Loucy (cell line): ENCODE results near the gene SH2D4B.

Source experiments
- H2AFZ ChIP-seq: fragments of 200-600 bp; sonication (generic); 2 replicates; pipeline ENCODE4 v1.6.0; 2016; ENCODE audit warnings: antibody characterized with exemption, mild to moderate bottlenecking, low read length, moderate library complexity
- H3F3A ChIP-seq: fragments of 200-600 bp; 2 replicates; pipeline ENCODE4 v1.6.0; 2016; ENCODE audit warnings: antibody characterized with exemption, low read depth, mild to moderate bottlenecking
- H3K27me3 ChIP-seq: fragments of 200-600 bp; sonication (generic); 2 replicates; pipeline ENCODE4 v1.6.1; 2014; ENCODE audit warnings: low read length, mild to moderate bottlenecking; ENCODE audit not compliant: insufficient read depth, poor library complexity, severe bottlenecking
- H3K36me3 ChIP-seq: fragments of 200-600 bp; sonication (generic); 2 replicates; pipeline ENCODE4 v1.6.1; 2016; ENCODE audit warnings: low read length; ENCODE audit not compliant: insufficient read depth
- H3K4me1 ChIP-seq: fragments of 200-600 bp; sonication (generic); 2 replicates; pipeline ENCODE4 v1.5.1; 2014; ENCODE audit warnings: low read length, mild to moderate bottlenecking; ENCODE audit not compliant: insufficient read depth, poor library complexity, severe bottlenecking
- H3K4me2 ChIP-seq: fragments of 200-600 bp; sonication (generic); 2 replicates; pipeline ENCODE4 v1.6.0; 2014; ENCODE audit warnings: antibody characterized with exemption, low read length, low read depth, mild to moderate bottlenecking; ENCODE audit not compliant: poor library complexity, severe bottlenecking
- H3K4me3 ChIP-seq: fragments of 200-600 bp; sonication (generic); 2 replicates; pipeline ENCODE4 v1.5.1; 2014; ENCODE audit warnings: low read length, mild to moderate bottlenecking, mixed read lengths; ENCODE audit not compliant: poor library complexity, severe bottlenecking
- H3K79me2 ChIP-seq: fragments of 200-600 bp; sonication (generic); 2 replicates; pipeline ENCODE4 v1.6.1; 2014; ENCODE audit warnings: low read length; ENCODE audit not compliant: insufficient read depth
- H3K9ac ChIP-seq: fragments of 200-600 bp; sonication (generic); 2 replicates; pipeline ENCODE4 v1.6.0; 2014; ENCODE audit warnings: mild to moderate bottlenecking, low read depth, low read length, moderate library complexity; ENCODE audit not compliant: poor library complexity, severe bottlenecking
- H3K9me2 ChIP-seq: fragments of 200-600 bp; sonication (generic); replicated peaks from 2 replicates; pipeline ENCODE4 v1.6.1; 2016; ENCODE audit warnings: low read depth, low read length, mixed read lengths
- H3K9me3 ChIP-seq: fragments of 200-600 bp; sonication (generic); 2 replicates; pipeline ENCODE4 v1.6.1; 2014; ENCODE audit warnings: mild to moderate bottlenecking, antibody characterized with exemption, low read length, low read depth; ENCODE audit not compliant: insufficient read depth
- H4K20me1 ChIP-seq: fragments of 200-600 bp; sonication (generic); 2 replicates; pipeline ENCODE4 v1.6.0; 2014; ENCODE audit warnings: antibody characterized with exemption, low read length, mild to moderate bottlenecking; ENCODE audit not compliant: insufficient read depth, poor library complexity, severe bottlenecking
- CTCF ChIP-seq: fragments of 200-600 bp; sonication (generic); conservative IDR thresholded peaks from 2 replicates; pipeline ENCODE4 v1.5.1; 2014; ENCODE audit warnings: mild to moderate bottlenecking, antibody characterized with exemption, low read length
- EZH2phosphoT487 ChIP-seq: fragments of 200-600 bp; IDR thresholded peaks from 2 replicates; pipeline ENCODE4 v1.6.1; 2018; ENCODE audit warnings: antibody characterized with exemption, mild to moderate bottlenecking, moderate library complexity, borderline replicate concordance

Gene SH2D4B

GRCh38 chr10:80660266-80660665 lies 122.6 kb downstream of the SH2D4B start:
- no peaks in the 10 kb centered on the region for H3F3A ChIP-seq
- H3K4me2 ChIP-seq, result no peak overlapping the region
- peaks cover 4% of the 10 kb centered on the region for H3K4me1 ChIP-seq
- no peaks in the 10 kb centered on the region for H3K27me3 ChIP-seq
- no peaks in the 10 kb centered on the region for H3K79me2 ChIP-seq
- no peak for TF ChIP-seq CTCF
- TF ChIP-seq EZH2phosphoT487, result no peak
- no peak overlapping the region for H3K9ac ChIP-seq
- H3K9me2 ChIP-seq, result no peaks in the 10 kb centered on the region
- no peaks in the 10 kb centered on the region for H4K20me1 ChIP-seq
- peaks cover 10% of the 10 kb centered on the region; the same call in 1 of the 2 replicates for H3K9me3 ChIP-seq
- no peak overlapping the region for H3K4me3 ChIP-seq
- H3K36me3 ChIP-seq, result no peaks in the 10 kb centered on the region
- H2AFZ ChIP-seq, result no peak overlapping the region

GRCh38 chr10:80660736-80661135 lies 123.0 kb downstream of the SH2D4B start:
- no peaks in the 10 kb centered on the region for H3K36me3 ChIP-seq
- peaks cover 10% of the 10 kb centered on the region; the same call in 1 of the 2 replicates for H3K9me3 ChIP-seq

GRCh38 chr10:80661526-80661925 lies 123.8 kb downstream of the SH2D4B start:
- H3K9me2 ChIP-seq, result no peaks in the 10 kb centered on the region
- no peaks in the 10 kb centered on the region for H3K27me3 ChIP-seq
- TF ChIP-seq CTCF (no peak), EZH2phosphoT487 (no peak)
- no peak overlapping the region for H2AFZ ChIP-seq
- no peak overlapping the region for H3K4me2 ChIP-seq
- peaks cover 4% of the 10 kb centered on the region for H3K4me1 ChIP-seq
- peaks cover 2% of the 10 kb centered on the region; the same call in 1 of the 2 replicates for H3K9me3 ChIP-seq
- H4K20me1 ChIP-seq, result no peaks in the 10 kb centered on the region
- no peaks in the 10 kb centered on the region for H3F3A ChIP-seq
- H3K9ac ChIP-seq, result no peak overlapping the region
- no peak overlapping the region for H3K4me3 ChIP-seq
- H3K36me3 ChIP-seq, result no peaks in the 10 kb centered on the region
- H3K79me2 ChIP-seq, result no peaks in the 10 kb centered on the region

More at GRCh38 chr10:80660736-80661135, 123.0 kb downstream of the SH2D4B start:
- no peak overlapping the region for H3K9ac ChIP-seq
- H3K79me2 ChIP-seq, result no peaks in the 10 kb centered on the region
- no peaks in the 10 kb centered on the region for H4K20me1 ChIP-seq
- no peaks in the 10 kb centered on the region for H3F3A ChIP-seq
- H3K27me3 ChIP-seq, result no peaks in the 10 kb centered on the region
- H3K4me1 ChIP-seq, result peaks cover 4% of the 10 kb centered on the region
- no peaks in the 10 kb centered on the region for H3K9me2 ChIP-seq
- no peak overlapping the region for H3K4me3 ChIP-seq
- no peak overlapping the region for H3K4me2 ChIP-seq
- TF ChIP-seq CTCF (no peak), EZH2phosphoT487 (no peak)
- H2AFZ ChIP-seq, result no peak overlapping the region
